Measurements from ENCODE around the gene KPNA4. TPM values are rescaled to one million over a fixed set of nuclear protein-coding genes. Genes with fewer than 3 reads are reported as not detected.

Gene KPNA4
- total and polyA plus RNA-seq, 2 donors (not counting 3 experiments of a cell fraction or from before 2014, with no cell fraction given), result 12.2 to 70.1 TPM

DNA sequence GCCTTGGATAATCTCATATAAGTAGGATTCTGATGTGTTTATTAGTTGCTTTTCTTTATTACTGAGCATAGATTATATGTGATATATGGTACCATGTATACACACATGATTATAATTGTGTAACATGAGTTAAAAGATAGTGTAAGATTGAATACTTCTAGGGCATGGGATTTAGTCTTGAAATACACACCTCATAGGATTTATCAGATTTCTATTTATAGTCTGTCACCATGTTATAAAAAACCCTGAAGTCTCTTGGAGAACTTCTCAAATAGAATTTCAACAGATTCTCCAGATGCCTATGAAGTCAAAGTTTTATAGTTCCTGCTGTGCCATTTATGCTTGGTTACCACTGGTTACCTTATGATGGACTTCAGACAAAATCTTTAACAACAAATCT is 11.2 kb upstream of the KPNA4 start:
- Histone ChIP-seq H3K9ac (replicated peaks; ENCODE audit: extremely low read depth, insufficient read depth, low read length) (no peak overlapping the region), H3K4me3 (replicated peaks in 1 of 3; ENCODE audit: insufficient read depth in 1 of 3, low read depth in 1 of 3, low read length in 3 of 3) (no peak overlapping the region), H3K36me3 (ENCODE audit: control insufficient read depth in 2 of 2, extremely low read depth in 1 of 2, insufficient read depth in 2 of 2, low read length in 2 of 2) (no peaks in the 10 kb centered on the region), H3K9me1 (replicated peaks; ENCODE audit: control insufficient read depth, extremely low read depth, insufficient read depth, low read length) (no peaks in the 10 kb centered on the region), H3K79me2 (ENCODE audit: control insufficient read depth, insufficient read depth, low read length) (no peaks in the 10 kb centered on the region), H3K27me3 (ENCODE audit: control insufficient read depth in 2 of 2, insufficient read depth in 2 of 2, low read length in 2 of 2) (peaks cover 0 to 4% of the 10 kb centered on the region in 2 experiments), H3K4me2 (ENCODE audit: insufficient read depth, low read length) (no peak overlapping the region), H2AFZ (ENCODE audit: low read depth, low read length) (no peak overlapping the region), H3K4me1 (ENCODE audit: control insufficient read depth, extremely low read depth, insufficient read depth, low read length) (no peaks in the 10 kb centered on the region), H4K20me1 (replicated peaks; ENCODE audit: control insufficient read depth, extremely low read depth, insufficient read depth, low read length) (no peaks in the 10 kb centered on the region), H3K9me3 (replicated peaks; ENCODE audit: control insufficient read depth, insufficient read depth, low read length) (no peaks in the 10 kb centered on the region), H3K27ac (ENCODE audit: insufficient read depth, low read depth, low read length) (no peak overlapping the region)
- ChIA-PET CTCF (interaction anchor here (0.7 kb wide), 2 partner anchors 132 to 142 kb away, joined by 3 read pairs; no protein-coding TSS in a partner anchor), POLR2A (no interaction called here)
- BruUV-seq (replicated peaks), result no TSS peak
- dilution Hi-C loops (cut with MboI; ENCODE audit: extremely low pct_ligation_motif_present, low sequenced_read_pairs), result no loop called here
- TF ChIP-seq EZH2 (IDR thresholded peaks at IDR 0.05; ENCODE audit: borderline replicate concordance, low read depth, low read length, severe bottlenecking) (no peak), POLR2A (IDR thresholded peaks at IDR 0.05; ENCODE audit: low read depth, low read length) (no peak)
- intact Hi-C loops (cut with micrococcal nuclease), result loop anchor here (1.0 kb wide), 1 partner anchor 366 kb away; no protein-coding TSS in a partner anchor
- no peak for FAIRE-seq
- no peak for DNase-seq (ENCODE audit: low read depth, low spot score)

DNA sequence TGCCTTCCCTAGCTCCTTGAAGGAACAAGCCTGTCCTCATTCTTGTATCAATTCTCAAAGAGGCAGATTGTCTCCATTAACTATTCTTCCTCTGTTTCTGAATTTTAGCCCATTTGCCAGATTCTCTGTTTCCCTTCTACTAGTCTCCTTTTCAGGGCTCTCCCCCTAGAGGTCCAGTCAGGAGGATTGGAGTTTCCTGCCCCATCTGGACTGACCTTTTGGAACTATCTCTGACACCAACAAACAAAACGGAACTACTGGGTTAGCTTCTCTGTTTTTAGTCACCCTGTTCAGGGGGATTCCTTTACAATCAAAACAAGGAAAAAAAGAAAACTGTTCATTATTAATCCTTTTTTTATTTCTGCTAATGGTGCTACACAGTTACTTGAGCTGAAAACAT is 10.2 kb upstream of the KPNA4 start:
- Histone ChIP-seq H3K4me2 (ENCODE audit: insufficient read depth, low read length) (no peak overlapping the region), H3K27me3 (ENCODE audit: control insufficient read depth in 2 of 2, insufficient read depth in 2 of 2, low read length in 2 of 2) (no peaks in the 10 kb centered on the region), H3K79me2 (ENCODE audit: control insufficient read depth, insufficient read depth, low read length) (no peaks in the 10 kb centered on the region), H3K9ac (replicated peaks; ENCODE audit: extremely low read depth, insufficient read depth, low read length) (no peak overlapping the region), H3K36me3 (ENCODE audit: control insufficient read depth in 2 of 2, extremely low read depth in 1 of 2, insufficient read depth in 2 of 2, low read length in 2 of 2) (no peaks in the 10 kb centered on the region), H4K20me1 (replicated peaks; ENCODE audit: control insufficient read depth, extremely low read depth, insufficient read depth, low read length) (no peaks in the 10 kb centered on the region), H3K9me1 (replicated peaks; ENCODE audit: control insufficient read depth, extremely low read depth, insufficient read depth, low read length) (no peaks in the 10 kb centered on the region), H2AFZ (ENCODE audit: low read depth, low read length) (no peak overlapping the region), H3K9me3 (replicated peaks; ENCODE audit: control insufficient read depth, insufficient read depth, low read length) (no peaks in the 10 kb centered on the region), H3K4me3 (replicated peaks in 1 of 3; ENCODE audit: insufficient read depth in 1 of 3, low read depth in 1 of 3, low read length in 3 of 3) (no peak overlapping the region), H3K27ac (ENCODE audit: insufficient read depth, low read depth, low read length) (no peak overlapping the region), H3K4me1 (ENCODE audit: control insufficient read depth, extremely low read depth, insufficient read depth, low read length) (no peaks in the 10 kb centered on the region)
- DNase-seq (ENCODE audit: low read depth, low spot score) (no peak), FAIRE-seq (no peak)
- TF ChIP-seq POLR2AphosphoS5 (IDR thresholded peaks at IDR 0.05; ENCODE audit: insufficient read depth, low read depth, low read length) (no peak), MYC (IDR thresholded peaks at IDR 0.05; ENCODE audit: low read depth, low read length) (no peak), FOS (IDR thresholded peaks at IDR 0.05; ENCODE audit: borderline replicate concordance, insufficient read depth, low read length) (no peak), POLR2A (IDR thresholded peaks at IDR 0.05; ENCODE audit: low read depth, low read length) (no peak), GATA2 (IDR thresholded peaks at IDR 0.05; ENCODE audit: insufficient read depth, insufficient read length, low read depth, low read length) (no peak), EZH2 (IDR thresholded peaks at IDR 0.05; ENCODE audit: borderline replicate concordance, low read depth, low read length, severe bottlenecking) (no peak), JUN (IDR thresholded peaks at IDR 0.05; ENCODE audit: borderline replicate concordance, insufficient read depth, insufficient read length, low read depth) (no peak)
- TF ChIP-seq, protein P1, sequence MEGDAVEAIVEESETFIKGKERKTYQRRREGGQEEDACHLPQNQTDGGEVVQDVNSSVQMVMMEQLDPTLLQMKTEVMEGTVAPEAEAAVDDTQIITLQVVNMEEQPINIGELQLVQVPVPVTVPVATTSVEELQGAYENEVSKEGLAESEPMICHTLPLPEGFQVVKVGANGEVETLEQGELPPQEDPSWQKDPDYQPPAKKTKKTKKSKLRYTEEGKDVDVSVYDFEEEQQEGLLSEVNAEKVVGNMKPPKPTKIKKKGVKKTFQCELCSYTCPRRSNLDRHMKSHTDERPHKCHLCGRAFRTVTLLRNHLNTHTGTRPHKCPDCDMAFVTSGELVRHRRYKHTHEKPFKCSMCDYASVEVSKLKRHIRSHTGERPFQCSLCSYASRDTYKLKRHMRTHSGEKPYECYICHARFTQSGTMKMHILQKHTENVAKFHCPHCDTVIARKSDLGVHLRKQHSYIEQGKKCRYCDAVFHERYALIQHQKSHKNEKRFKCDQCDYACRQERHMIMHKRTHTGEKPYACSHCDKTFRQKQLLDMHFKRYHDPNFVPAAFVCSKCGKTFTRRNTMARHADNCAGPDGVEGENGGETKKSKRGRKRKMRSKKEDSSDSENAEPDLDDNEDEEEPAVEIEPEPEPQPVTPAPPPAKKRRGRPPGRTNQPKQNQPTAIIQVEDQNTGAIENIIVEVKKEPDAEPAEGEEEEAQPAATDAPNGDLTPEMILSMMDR (IDR thresholded peaks at IDR 0.05; ENCODE audit: extremely low read depth in 1 of 2, insufficient read depth in 1 of 2, low read depth in 1 of 2, low read length in 2 of 2), result no peak
- TF ChIP-seq, protein P2, sequence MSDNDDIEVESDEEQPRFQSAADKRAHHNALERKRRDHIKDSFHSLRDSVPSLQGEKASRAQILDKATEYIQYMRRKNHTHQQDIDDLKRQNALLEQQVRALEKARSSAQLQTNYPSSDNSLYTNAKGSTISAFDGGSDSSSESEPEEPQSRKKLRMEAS (IDR thresholded peaks at IDR 0.05; ENCODE audit: insufficient read depth, insufficient read length), result no peak
- intact Hi-C loops (cut with micrococcal nuclease), result no loop called here
- CTCF ChIA-PET, result no interaction called here
- no TSS peak for BruUV-seq (replicated peaks)
- POLR2A ChIA-PET, result no interaction called here
- dilution Hi-C loops (cut with MboI; ENCODE audit: extremely low pct_ligation_motif_present, low sequenced_read_pairs), result no loop called here
